ENCODE results near the gene GPR85.

GPR85 gene

DNA sequence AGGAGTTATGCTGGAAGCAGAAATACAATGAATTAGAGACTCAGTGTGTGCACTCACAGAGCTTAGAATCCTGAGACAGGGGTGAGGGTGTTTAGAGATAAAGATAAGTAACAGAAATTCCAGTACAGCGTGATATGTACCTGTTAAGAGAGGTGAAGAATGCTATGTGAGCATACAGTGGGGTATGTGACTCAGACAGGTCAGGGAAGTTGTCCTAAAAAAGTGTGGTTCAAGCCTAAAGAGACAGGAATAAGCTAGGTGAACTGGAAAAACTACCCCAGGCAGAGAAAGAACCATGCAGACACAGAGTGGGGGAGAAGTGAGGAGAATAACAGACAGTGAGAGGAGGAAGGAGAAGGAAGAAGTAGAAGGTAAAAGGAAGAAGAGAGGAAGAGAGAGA lies 23.1 kb upstream of the GPR85 start:
- Histone ChIP-seq H3K9me3 (no peaks in the 10 kb centered on the region), H3K27ac (no peak overlapping the region), H3K27me3 (no peaks in the 10 kb centered on the region), H3K36me3 (no peaks in the 10 kb centered on the region), H3K4me1 (ENCODE audit: control insufficient read depth in 1 of 2, insufficient read depth in 1 of 2, low read depth in 1 of 2, low read length in 1 of 2) (no peaks in the 10 kb centered on the region), H3K4me3 (ENCODE audit: low read depth in 1 of 2, low read length in 1 of 2) (no peak overlapping the region)
- TF ChIP-seq, protein P1, sequence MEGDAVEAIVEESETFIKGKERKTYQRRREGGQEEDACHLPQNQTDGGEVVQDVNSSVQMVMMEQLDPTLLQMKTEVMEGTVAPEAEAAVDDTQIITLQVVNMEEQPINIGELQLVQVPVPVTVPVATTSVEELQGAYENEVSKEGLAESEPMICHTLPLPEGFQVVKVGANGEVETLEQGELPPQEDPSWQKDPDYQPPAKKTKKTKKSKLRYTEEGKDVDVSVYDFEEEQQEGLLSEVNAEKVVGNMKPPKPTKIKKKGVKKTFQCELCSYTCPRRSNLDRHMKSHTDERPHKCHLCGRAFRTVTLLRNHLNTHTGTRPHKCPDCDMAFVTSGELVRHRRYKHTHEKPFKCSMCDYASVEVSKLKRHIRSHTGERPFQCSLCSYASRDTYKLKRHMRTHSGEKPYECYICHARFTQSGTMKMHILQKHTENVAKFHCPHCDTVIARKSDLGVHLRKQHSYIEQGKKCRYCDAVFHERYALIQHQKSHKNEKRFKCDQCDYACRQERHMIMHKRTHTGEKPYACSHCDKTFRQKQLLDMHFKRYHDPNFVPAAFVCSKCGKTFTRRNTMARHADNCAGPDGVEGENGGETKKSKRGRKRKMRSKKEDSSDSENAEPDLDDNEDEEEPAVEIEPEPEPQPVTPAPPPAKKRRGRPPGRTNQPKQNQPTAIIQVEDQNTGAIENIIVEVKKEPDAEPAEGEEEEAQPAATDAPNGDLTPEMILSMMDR (IDR thresholded peaks at IDR 0.05): no peak

DNA sequence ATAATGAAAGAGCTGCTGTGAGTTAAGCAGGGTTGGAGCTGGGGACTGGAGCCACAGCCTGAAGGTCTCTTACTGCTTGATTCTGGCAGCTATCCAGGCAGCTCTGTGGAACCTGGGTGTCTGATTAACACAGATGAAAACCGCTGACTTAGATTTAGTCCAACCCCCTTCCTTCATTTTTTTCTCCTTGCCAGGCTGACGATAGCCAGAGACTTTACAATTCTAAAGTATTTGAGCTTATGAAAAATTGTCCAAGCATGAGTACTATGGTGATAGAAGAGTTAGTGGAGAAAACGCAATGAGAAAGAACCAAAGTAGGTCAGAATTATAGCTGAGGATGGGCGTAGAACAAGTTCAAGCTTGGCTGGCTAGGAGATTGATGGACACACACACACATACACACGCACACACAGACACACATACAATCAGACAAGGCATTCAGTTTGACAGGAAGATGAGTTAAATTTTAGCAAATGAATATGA lies 13.5 kb upstream of the GPR85 start:
- no peak overlapping the region for H3K4me3 ChIP-seq (ENCODE audit: low read depth in 1 of 2, low read length in 1 of 2)
- TF ChIP-seq, protein P1 (IDR thresholded peaks at IDR 0.05): no peak
- H3K27ac ChIP-seq: no peak overlapping the region
- no peaks in the 10 kb centered on the region for H3K9me3 ChIP-seq
- H3K27me3 ChIP-seq: no peaks in the 10 kb centered on the region
- no peaks in the 10 kb centered on the region for H3K36me3 ChIP-seq
- H3K4me1 ChIP-seq (ENCODE audit: control insufficient read depth in 1 of 2, insufficient read depth in 1 of 2, low read depth in 1 of 2, low read length in 1 of 2): no peaks in the 10 kb centered on the region

DNA sequence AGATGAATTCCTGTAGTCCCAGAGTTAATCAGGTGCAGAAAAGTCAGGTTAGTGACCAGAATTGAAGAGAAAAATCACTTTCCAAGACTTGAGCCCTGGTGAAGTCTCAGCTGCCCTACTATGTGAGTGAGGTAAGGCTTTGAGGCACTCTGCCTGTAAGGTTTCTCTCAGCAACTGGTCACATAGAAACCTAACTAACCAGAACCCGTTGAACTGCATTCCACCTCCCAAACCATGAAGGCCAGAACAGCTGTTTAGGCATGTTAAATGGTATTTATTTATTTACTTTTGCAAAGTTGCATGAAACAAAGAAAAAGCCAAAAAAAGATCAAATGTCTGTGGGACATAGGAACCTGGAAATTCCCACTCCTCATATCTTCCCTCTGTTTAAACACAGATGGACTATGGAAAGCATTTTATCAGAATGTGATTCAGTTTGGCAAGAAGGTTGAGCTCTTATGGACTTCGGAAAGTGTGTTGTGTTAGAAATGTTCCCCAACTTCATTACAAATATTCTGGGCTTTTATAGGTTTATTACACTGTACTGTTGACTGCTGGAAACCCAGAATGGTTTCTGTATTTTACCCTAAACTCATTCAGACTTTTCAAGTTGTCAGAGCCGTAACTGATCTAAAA lies 12.8 kb upstream of the GPR85 start:
- Histone ChIP-seq H3K4me1 (ENCODE audit: control insufficient read depth in 1 of 2, insufficient read depth in 1 of 2, low read depth in 1 of 2, low read length in 1 of 2) (no peaks in the 10 kb centered on the region), H3K27me3 (no peaks in the 10 kb centered on the region), H3K9me3 (no peaks in the 10 kb centered on the region), H3K27ac (no peak overlapping the region), H3K4me3 (ENCODE audit: low read depth in 1 of 2, low read length in 1 of 2) (no peak overlapping the region), H3K36me3 (no peaks in the 10 kb centered on the region)
- TF ChIP-seq, protein P1 (IDR thresholded peaks at IDR 0.05): no peak

DNA sequence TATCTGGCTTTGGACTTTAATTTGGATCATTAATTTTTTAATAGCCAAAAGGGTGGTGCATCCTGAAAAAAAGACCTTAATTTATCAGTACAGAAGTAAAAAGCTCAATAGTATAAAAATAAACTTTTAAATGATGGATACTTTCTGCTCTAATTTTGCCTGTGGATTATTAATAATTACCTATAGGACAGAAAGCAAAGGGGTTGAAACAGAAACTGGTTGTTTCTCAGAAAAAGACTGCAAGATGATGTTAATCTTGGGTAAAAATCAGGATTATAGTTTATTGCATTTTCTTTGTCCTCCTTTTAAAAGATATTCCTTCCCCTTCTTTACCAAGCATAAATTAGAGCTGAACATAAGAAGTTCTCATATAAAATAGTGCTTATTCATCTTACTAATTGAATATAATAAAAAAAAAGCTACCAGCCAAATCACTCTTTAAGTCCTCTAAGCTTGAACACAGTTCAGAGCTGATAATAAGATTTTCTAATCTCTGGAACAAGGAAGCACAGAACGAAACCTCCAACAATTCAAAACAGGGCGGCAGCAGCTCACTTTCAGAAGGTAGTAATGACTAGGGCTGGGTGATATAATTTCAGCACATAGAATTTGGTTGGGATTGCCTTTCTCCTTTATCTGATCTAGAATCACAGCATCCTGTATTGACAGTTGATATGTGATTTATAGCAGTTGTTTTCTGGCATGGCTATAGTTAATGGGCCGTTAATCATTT lies 8.1 kb upstream of the GPR85 start:
- no peaks in the 10 kb centered on the region for H3K9me3 ChIP-seq
- TF ChIP-seq, protein P1 (IDR thresholded peaks at IDR 0.05): no peak
- no peak overlapping the region for H3K27ac ChIP-seq

DNA sequence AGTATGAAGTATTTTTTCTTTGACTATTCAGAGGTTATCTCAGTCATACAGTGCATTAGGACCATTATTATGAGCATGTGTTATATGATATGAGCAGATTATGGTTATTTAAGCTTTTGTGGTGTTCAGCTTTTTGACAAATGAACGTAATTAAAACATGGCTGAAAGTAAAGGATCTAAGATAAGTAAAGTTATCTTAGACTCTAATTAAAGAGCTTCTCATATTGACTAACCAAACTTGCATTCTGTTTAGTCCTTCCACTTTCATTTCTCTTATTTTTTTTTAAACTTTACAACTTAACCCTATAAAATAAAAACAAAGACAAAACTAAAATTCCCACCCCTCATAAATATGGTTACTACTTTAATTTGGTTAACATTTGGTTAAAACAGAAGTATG lies 6.9 kb upstream of the GPR85 start:
- Histone ChIP-seq H3K9me3 (no peaks in the 10 kb centered on the region), H3K27ac (no peak overlapping the region), H3K4me1 (ENCODE audit: control insufficient read depth in 1 of 2, insufficient read depth in 1 of 2, low read depth in 1 of 2, low read length in 1 of 2) (no peaks in the 10 kb centered on the region), H3K27me3 (peaks cover 1% of the 10 kb centered on the region), H3K36me3 (no peaks in the 10 kb centered on the region), H3K4me3 (ENCODE audit: low read depth in 1 of 2, low read length in 1 of 2) (no peak overlapping the region)
- TF ChIP-seq, protein P1 (IDR thresholded peaks at IDR 0.05): no peak

More for the DNA sequence above, 8.1 kb upstream of the GPR85 start:
- Histone ChIP-seq H3K36me3 (no peaks in the 10 kb centered on the region), H3K27me3 (no peaks in the 10 kb centered on the region), H3K4me1 (ENCODE audit: control insufficient read depth in 1 of 2, insufficient read depth in 1 of 2, low read depth in 1 of 2, low read length in 1 of 2) (no peaks in the 10 kb centered on the region), H3K4me3 (ENCODE audit: low read depth in 1 of 2, low read length in 1 of 2) (no peak overlapping the region)
